PC-3 (cell line): Measurements from ENCODE around the gene TARS2.

Experiments
- CTCF ChIP-seq: fragments of 300-600 bp; sonication (generic); conservative IDR thresholded peaks from 2 replicates; pipeline ENCODE4 v1.5.1; 2017; ENCODE audit warnings: antibody characterized with exemption, low read depth, mild to moderate bottlenecking, low read length
- EZH2 ChIP-seq: fragments of 300-600 bp; sonication (generic); IDR thresholded peaks from one replicate; pipeline ENCODE4 v1.6.1; 2017; ENCODE audit warnings: antibody characterized with exemption, mild to moderate bottlenecking, low read length; ENCODE audit not compliant: unreplicated experiment

GRCh38 chr1:150472601-150473200 lies 14.5 kb upstream of the TARS2 start:
- TF ChIP-seq EZH2 = no peak
- no peak for TF ChIP-seq CTCF
